Measurements from ENCODE around the gene DMAC1.

DNA sequence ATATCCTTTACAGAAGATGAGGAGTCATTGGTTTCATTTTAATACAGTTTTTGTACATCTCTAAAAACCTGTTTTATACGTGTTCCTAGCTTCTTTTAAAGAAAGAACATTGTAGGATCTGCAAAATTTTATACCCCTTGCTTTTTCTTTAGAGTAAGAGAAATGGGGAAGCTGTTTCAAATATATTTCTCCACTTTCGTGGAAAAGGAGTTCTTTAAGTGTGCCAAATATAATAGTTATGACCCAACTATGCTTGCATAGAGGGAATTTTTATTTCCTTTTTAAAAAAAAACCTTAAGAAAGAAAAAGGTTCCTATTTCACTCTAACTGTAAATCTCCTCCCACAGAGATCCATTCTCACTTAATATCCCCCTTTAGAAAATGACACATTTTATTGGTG lies 27.5 kb upstream of the DMAC1 start:
- TF ChIP-seq CTCF (IDR thresholded peaks at IDR 0.05) (no peak), POLR2A (IDR thresholded peaks at IDR 0.05) (no peak)
